GM19463 (cell line): ENCODE measurements around the gene SPEM3.
A peak's percentile ranks its signal among the peaks of the same experiment; 100 is the strongest.

Experiments
- ATAC-seq: cut with Tn5 transposase; IDR thresholded peaks from one replicate; pipeline ENCODE4 v1.9.1; 2021; ENCODE audit warnings: mild to moderate bottlenecking, moderate library complexity; ENCODE audit not compliant: unreplicated experiment

SPEM3 gene

GRCh38 chr17:7428557-7428956 is at the start of gene SPEM3:
SPEM3 (plus strand) TSS chr17:7428857; CDS start chr17:7428903, 46 bp downstream.
- ATAC-seq: no peak

GRCh38 chr17:7379134-7379533 is 49.5 kb upstream of the SPEM3 start:
- no peak for ATAC-seq

- no peak for ATAC-seq
Measured at GRCh38 chr17:7380321-7380720, 48.3 kb upstream of the SPEM3 start.

GRCh38 chr17:7380855-7381683 is 47.6 kb upstream of the SPEM3 start, which contains the start of gene TNK1:
TNK1 (plus strand) TSS chr17:7381089; CDS start chr17:7382927, 1,838 bp downstream.
- ATAC-seq: no peak

- ATAC-seq: no peak
Measured at GRCh38 chr17:7382901-7383300, 45.8 kb upstream of the SPEM3 start.

GRCh38 chr17:7383371-7383741 is 45.3 kb upstream of the SPEM3 start:
- no peak for ATAC-seq

- no peak for ATAC-seq
Measured at GRCh38 chr17:7383742-7384488, 44.7 kb upstream of the SPEM3 start.

GRCh38 chr17:7384489-7385081 is 44.1 kb upstream of the SPEM3 start:
- no peak for ATAC-seq

- ATAC-seq: no peak
Measured at GRCh38 chr17:7388856-7389255, 39.8 kb upstream of the SPEM3 start.

GRCh38 chr17:7389924-7390910 is 38.4 kb upstream of the SPEM3 start:
- ATAC-seq: no peak

GRCh38 chr17:7391307-7391706 is 37.4 kb upstream of the SPEM3 start:
- ATAC-seq: no peak

- ATAC-seq: no peak
Measured at GRCh38 chr17:7392696-7393612, 35.7 kb upstream of the SPEM3 start.

- ATAC-seq: peak; percentile 37
Measured at GRCh38 chr17:7393613-7394451, 34.8 kb upstream of the SPEM3 start.

GRCh38 chr17:7394452-7395191 is 34.0 kb upstream of the SPEM3 start, which contains the start of gene PLSCR3:
PLSCR3 (minus strand) TSS chr17:7394525; CDS start chr17:7394110, 415 bp downstream.
- ATAC-seq: peak; percentile 80

- ATAC-seq: no peak
Measured at GRCh38 chr17:7396147-7396546, 32.5 kb upstream of the SPEM3 start.

GRCh38 chr17:7398612-7399011 is 30.0 kb upstream of the SPEM3 start:
- ATAC-seq: no peak

GRCh38 chr17:7403043-7403726 is 25.5 kb upstream of the SPEM3 start:
- ATAC-seq: no peak
